Right lobe of liver (tissue), 4 donors: ENCODE measurements around the gene LTBP3.

Source experiments
- CTCF ChIP-seq, 4 donors: fragments of 200-600 bp in 3 of 4; fragments of 450-650 bp in 1 of 4; IDR thresholded peaks; one replicate each; pipeline versions ENCODE4 v1.5.1 to v1.8.0; 2016 to 2022; ENCODE audit warnings: antibody characterized with exemption in 4 of 4, mild to moderate bottlenecking in 2 of 4
- POLR2A ChIP-seq: fragments of 450-650 bp; IDR thresholded peaks from one replicate; pipeline ENCODE4 v1.6.1; 2017; ENCODE audit warnings: antibody characterized with exemption, mild to moderate bottlenecking
- donor health status: DM: no; HTN: no; CAD: no.
- donor health status: DM: no; HTN: no; CAD: no.
- donor health status: DM: no; HTN: yes; CAD: no.

GRCh38 chr11:65541093-65541982 is 16.8 kb downstream of the LTBP3 start:
- TF ChIP-seq CTCF (IDR thresholded peaks at IDR 0.05) (no peak), POLR2A (no peak)
